ENCODE measurements around the gene RBM42. TPM values are rescaled to one million over a fixed set of nuclear protein-coding genes. Genes with fewer than 3 reads are reported as not detected.

The RBM42 gene
- total and polyA plus RNA-seq, 2 of the 13 experiments (the other 11 are each of a cell fraction or from before 2014, with no cell fraction given), result 27.2 to 55.3 TPM

DNA sequence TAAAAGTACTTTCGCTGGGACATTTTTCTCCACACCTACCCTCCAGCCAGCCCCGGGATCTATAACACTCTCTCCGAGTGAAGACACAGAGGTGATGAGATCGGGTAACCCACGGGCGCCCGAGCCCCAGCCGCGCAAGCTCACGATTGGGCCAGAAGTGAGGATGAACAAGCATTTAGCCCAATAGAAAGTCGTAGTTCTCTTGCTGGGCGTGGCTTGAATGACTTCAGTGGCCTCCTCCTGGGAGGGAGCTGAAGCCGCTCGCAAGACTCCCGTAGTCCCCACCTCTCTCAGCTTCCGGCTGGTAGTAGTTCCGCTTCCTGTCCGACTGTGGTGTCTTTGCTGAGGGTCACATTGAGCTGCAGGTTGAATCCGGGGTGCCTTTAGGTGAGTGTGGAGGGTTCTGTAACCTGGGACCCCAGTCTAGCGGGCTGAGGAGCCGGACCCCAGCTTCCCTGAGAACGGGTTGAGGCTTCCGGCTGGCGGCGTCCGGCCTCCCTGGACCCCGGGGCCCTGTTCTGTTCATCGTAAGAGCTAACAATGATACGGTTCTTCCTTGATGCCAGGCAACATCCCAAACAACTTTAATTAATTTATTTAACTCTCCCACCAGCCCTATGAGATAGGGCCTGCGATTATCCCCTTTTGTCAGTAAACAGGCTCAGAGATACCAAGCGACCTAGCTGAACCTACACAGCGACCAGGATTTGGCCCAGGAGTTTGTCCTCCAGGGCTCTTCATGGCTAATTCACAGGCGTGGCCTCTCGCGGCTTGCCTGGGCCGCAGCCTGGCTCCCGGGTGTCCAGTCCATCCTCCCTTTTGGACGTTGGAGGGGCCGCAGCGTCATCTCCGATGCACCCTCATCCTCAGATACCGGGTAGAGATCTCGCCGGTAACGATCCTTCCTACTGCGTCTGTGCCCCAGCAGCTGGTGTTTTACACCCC, 19.5 kb downstream of the RBM42 start, which contains the start of gene COX6B1 (continued):
- TF ChIP-seq ZEB1 (IDR thresholded peaks at IDR 0.05; ENCODE audit: insufficient replicate concordance, low read depth) (no peak), ZNF75D (CRISPR knock-in tag; IDR thresholded peaks at IDR 0.05; ENCODE audit: borderline replicate concordance) (no peak), REPIN1 (CRISPR knock-in tag; IDR thresholded peaks at IDR 0.05; ENCODE audit: borderline replicate concordance, low read depth) (peak; percentile 49; the same call in 1 of the 2 replicates), ELF3 (CRISPR knock-in tag; IDR thresholded peaks at IDR 0.05) (peak; percentile 94), ASH2L (IDR thresholded peaks at IDR 0.05; ENCODE audit: insufficient read length, low read depth, low read length) (no peak), NFYC (CRISPR knock-in tag; IDR thresholded peaks at IDR 0.05) (peak; percentile 93), ZFP37 (CRISPR knock-in tag; IDR thresholded peaks at IDR 0.05; ENCODE audit: borderline replicate concordance) (0 out of 2 replicates have a peak, but pooled peaks have one; percentile 18), MXD4 (CRISPR knock-in tag; IDR thresholded peaks at IDR 0.05) (0 out of 2 replicates have a peak, but pooled peaks have one; percentile 17), JUN (CRISPR knock-in tag; IDR thresholded peaks at IDR 0.05) (no peak), POLR2AphosphoS2 (IDR thresholded peaks at IDR 0.05; ENCODE audit: low read depth, low read length) (no peak), NR1H2 (CRISPR knock-in tag; IDR thresholded peaks at IDR 0.05; ENCODE audit: borderline replicate concordance, low read depth) (no peak), ZNF605 (CRISPR knock-in tag; IDR thresholded peaks at IDR 0.05) (peak; percentile 64; the same call in 1 of the 2 replicates), ZFYVE20 (CRISPR knock-in tag; IDR thresholded peaks at IDR 0.05; ENCODE audit: borderline replicate concordance, low read depth) (no peak), LCORL (IDR thresholded peaks at IDR 0.05) (no peak), LCORL (CRISPR knock-in tag; IDR thresholded peaks at IDR 0.05) (no peak), NFATC3 (CRISPR knock-in tag; IDR thresholded peaks at IDR 0.05) (no peak), LRRFIP1 (CRISPR knock-in tag; conservative IDR thresholded peaks at IDR 0.05) (no peak), BHLHE40 (IDR thresholded peaks at IDR 0.05; ENCODE audit: low read length) (no peak), GATAD1 (CRISPR knock-in tag; IDR thresholded peaks at IDR 0.05) (peak; percentile 83), ZMYM4 (CRISPR knock-in tag; IDR thresholded peaks at IDR 0.05) (0 out of 2 replicates have a peak, but pooled peaks have one; percentile 26)
- TF ChIP-seq, protein P1, sequence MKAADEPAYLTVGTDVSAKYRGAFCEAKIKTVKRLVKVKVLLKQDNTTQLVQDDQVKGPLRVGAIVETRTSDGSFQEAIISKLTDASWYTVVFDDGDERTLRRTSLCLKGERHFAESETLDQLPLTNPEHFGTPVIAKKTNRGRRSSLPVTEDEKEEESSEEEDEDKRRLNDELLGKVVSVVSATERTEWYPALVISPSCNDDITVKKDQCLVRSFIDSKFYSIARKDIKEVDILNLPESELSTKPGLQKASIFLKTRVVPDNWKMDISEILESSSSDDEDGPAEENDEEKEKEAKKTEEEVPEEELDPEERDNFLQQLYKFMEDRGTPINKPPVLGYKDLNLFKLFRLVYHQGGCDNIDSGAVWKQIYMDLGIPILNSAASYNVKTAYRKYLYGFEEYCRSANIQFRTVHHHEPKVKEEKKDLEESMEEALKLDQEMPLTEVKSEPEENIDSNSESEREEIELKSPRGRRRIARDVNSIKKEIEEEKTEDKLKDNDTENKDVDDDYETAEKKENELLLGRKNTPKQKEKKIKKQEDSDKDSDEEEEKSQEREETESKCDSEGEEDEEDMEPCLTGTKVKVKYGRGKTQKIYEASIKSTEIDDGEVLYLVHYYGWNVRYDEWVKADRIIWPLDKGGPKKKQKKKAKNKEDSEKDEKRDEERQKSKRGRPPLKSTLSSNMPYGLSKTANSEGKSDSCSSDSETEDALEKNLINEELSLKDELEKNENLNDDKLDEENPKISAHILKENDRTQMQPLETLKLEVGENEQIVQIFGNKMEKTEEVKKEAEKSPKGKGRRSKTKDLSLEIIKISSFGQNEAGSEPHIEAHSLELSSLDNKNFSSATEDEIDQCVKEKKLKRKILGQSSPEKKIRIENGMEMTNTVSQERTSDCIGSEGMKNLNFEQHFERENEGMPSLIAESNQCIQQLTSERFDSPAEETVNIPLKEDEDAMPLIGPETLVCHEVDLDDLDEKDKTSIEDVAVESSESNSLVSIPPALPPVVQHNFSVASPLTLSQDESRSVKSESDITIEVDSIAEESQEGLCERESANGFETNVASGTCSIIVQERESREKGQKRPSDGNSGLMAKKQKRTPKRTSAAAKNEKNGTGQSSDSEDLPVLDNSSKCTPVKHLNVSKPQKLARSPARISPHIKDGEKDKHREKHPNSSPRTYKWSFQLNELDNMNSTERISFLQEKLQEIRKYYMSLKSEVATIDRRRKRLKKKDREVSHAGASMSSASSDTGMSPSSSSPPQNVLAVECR (CRISPR knock-in tag; IDR thresholded peaks at IDR 0.05; ENCODE audit: borderline replicate concordance), result peak; percentile 80
- TF ChIP-seq, protein P2, sequence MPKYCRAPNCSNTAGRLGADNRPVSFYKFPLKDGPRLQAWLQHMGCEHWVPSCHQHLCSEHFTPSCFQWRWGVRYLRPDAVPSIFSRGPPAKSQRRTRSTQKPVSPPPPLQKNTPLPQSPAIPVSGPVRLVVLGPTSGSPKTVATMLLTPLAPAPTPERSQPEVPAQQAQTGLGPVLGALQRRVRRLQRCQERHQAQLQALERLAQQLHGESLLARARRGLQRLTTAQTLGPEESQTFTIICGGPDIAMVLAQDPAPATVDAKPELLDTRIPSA (CRISPR knock-in tag; IDR thresholded peaks at IDR 0.05; ENCODE audit: borderline replicate concordance), result no peak
